Germinal center (tissue), 1 donor: Measurements from ENCODE around the gene ZNF385C.

Source experiments
- DNase-seq: peaks from one replicate; pipeline ENCODE4 v3.0.0; 2012; ENCODE audit warnings: mixed read lengths, low spot score

ZNF385C gene

DNA sequence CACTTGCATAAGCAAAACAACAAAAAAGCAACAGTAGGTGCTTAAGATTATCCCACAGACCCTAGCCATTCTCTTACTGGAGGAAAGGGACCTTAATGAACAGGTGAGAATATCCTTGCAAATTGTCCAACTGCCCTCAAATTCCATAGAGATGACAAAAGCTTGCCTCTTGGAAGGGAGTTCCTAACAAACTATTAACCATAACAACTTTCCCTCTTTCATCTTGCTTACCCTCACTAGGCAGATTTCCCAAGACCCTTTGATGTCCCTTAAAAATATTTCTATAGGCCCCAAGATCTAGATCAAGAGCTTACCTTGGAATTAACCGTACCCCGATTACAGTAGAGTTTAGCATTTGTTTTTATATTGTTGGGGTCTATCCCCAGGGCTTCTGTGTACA is 109.9 kb downstream of the ZNF385C start:
- DNase-seq = no peak

GRCh38 chr17:41987642-41988041 is 110.6 kb downstream of the ZNF385C start:
- no peak for DNase-seq

DNA sequence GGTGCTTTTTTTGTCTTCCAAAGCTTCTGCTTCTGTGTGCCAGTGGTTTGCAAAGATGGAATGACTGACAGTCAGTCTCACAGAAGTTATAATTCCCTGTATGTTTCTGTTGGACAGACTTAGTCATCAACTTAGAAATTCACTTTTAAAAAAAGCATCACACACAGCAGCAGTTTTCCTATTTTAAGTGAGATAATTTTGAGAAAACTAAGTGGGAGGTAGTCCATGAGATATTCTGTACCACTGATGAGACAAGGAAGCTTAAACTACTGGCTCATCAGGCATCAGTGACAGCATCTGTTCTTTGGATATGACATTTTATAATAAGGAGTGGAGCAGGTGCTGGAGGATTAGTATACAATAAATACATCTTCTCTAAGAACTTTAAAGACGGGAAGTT is 111.6 kb downstream of the ZNF385C start:
- DNase-seq = no peak

GRCh38 chr17:41985919-41986318 is 112.4 kb downstream of the ZNF385C start:
- no peak for DNase-seq

DNA sequence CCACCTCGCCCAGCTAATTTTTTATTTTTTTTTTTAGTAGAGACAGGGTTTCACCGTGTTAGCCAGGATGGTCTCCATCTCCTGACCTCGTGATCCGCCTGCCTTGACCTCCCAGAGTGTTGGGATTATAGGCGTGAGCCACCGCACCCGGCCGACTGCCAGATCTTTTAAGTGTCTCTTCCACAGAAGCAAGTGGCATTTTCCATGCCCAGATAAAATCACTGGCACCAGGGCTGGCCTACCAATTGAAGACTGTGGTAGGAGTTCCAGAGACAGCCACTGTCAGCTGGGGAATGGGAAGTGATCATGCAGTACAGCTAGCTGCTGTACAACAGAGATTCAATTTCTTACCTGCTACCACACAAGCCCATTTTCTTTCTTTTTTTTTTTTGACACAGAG is 113.8 kb downstream of the ZNF385C start:
- DNase-seq = no peak

DNA sequence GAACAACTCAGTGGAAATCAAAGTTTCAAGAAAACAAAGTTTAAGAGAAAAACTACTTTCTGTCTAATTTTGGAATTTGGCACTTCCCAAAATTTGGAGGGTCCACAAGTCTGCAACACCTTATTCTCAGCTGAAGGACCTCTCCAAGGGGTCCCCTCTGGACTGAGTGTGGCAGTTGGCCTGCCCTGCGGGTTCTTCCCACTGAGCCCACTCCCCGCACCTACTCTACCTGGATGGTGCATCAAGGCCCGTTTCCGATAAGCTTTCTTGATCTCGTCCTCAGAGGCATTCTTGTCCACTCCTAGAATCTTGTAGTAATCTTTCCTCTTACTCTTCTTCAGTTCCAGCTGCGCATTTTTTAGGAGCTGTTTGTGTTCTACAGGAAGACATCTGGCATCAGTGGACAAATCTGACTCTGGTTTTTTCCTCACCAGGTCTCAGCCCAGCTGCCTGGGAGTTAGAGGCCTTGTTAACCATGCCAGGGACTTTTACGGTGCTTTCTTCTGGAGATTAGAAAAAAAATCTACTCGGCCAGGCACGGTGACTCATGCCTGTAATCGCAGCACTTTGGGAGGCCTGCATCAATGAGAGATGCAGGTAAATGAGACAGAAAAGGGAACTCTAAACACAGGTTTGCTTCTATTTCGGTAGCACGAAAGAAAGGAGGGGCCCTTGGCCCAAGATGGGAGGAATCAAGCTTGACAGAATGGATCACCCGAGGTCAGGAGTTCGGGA is 116.1 kb downstream of the ZNF385C start:
- no peak for DNase-seq

DNA sequence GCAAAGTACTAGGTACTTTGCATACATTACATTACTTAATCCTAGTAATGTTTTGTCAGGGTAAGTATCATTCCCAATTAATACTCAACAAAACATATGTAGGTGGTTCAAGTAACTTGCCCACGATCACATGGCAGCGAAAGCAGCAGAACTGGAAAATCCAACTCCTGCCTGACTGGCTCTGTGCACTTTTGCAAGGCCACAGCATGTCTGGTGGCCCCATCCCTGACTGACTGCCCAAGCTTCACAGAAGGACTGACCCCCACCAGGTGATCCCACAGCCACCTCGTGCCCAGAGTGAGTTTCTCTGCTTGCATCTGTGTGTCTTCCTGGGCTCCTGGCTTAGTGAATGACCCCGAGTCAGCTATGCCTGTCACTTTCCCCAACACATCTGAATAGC is 120.3 kb downstream of the ZNF385C start:
- DNase-seq = no peak

- DNase-seq = no peak
Measured at GRCh38 chr17:41976142-41976768, 122.0 kb downstream of the ZNF385C start.
